NT2/D1 (cell line): ENCODE measurements around the gene DRGX.

Source experiments
- SUZ12 ChIP-seq: IDR thresholded peaks from 2 replicates; pipeline ENCODE4 v1.6.1; 2011; ENCODE audit not compliant: insufficient read length, insufficient read depth; ENCODE audit errors: extremely low read depth
- ZNF274 ChIP-seq: IDR thresholded peaks from 2 replicates; pipeline ENCODE4 v1.6.1; 2011; ENCODE audit warnings: mild to moderate bottlenecking, low read depth, low read length

DNA sequence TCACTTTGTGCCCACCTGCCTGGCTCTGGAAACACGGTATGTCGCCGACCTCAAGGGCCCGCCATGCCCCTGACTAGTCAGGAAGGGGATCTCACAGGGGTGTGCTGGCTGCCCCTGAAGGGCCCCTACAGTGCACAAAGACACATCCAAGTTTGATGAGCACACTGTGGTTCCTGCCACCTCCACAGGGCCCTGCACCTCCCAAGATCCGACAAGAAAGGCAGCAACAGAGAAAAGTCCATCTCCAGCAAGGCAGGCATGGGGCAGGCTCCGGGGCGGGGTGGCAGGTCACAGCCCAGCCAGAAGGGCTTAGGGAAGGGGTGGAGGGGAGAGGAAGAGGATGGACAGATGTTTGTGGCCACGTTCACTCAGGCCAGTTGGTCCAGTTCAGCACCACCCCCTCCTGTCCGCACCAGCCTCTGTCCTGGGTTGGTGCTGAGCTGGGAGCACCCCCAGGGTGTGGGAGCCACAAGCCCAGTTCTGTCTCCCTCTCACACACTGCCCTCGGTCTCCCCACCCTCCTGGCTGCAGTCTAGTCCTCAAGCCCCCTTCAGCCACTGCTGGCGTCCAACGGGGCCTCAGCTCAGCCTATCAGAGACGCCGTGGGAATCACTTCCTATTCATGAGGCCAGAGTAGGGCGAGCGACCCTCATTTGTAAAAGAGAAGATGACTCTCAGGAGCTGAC, 11.5 kb downstream of the DRGX start:
- TF ChIP-seq ZNF274 (no peak), SUZ12 (no peak)
